Stimulated activated CD8-positive, alpha-beta memory T cell treated with anti-CD3 and anti-CD28 coated beads, Interleukin-4, amount 100 ng/mL, for 48 hours (primary cell): Measurements from ENCODE around the gene COL9A3.
"Not testable (repeated sequence)": the region's sequence is repeated elsewhere in the genome, so short reads cannot be mapped to it uniquely, and the experiment has no call there.

Experiments used
- DNase-seq: peaks from one replicate; pipeline ENCODE4 v3.0.0-alpha.2; 2020

The COL9A3 gene

GRCh38 chr20:62838128-62838891 is 21.5 kb downstream of the COL9A3 start:
- DNase-seq, result no peak

- no peak for DNase-seq
Observed at GRCh38 chr20:62839261-62839660, 22.4 kb downstream of the COL9A3 start.

DNA sequence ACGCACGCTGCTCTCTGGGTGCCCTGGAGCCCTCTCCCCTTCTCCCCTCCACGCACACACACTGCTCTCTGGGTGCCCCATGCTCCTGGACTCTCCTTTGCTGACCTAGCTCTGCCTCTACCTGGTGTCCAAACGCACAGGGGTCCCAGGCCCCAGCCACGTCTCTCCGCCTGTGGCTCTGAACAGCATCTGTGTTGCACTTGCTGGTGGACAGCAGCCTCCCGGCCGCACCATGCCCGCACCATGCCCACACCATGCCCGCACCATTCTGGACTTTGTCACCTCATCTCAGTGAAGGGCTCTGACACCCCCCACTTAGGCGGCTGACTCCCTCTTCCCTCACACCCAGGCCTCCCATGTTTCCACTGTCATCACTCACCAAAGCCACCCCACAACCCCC is 23.0 kb downstream of the COL9A3 start:
- no peak for DNase-seq

- DNase-seq, result no peak
Observed at GRCh38 chr20:62840244-62841197, 23.7 kb downstream of the COL9A3 start.

GRCh38 chr20:62841705-62842212 is 24.9 kb downstream of the COL9A3 start:
- no peak for DNase-seq

DNA sequence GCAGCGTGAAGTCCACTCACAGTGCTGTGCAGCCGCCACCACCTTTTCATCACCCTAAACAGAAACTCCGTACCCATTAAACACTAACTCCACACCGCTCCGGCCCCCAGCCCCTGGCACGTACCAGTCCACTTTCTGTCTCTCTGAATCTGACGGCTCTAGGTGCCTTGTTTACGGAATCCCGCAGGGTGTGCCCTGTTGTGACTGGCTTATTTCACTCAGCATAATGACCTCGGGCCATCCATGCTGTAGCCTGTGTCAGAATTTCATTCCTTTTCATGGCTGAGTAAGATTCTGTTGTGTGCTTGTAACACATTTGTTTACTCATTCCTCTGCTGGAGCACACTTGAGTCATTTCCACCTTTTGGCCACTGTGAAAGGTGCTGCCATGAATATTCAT is 26.8 kb downstream of the COL9A3 start:
- no peak for DNase-seq

DNA sequence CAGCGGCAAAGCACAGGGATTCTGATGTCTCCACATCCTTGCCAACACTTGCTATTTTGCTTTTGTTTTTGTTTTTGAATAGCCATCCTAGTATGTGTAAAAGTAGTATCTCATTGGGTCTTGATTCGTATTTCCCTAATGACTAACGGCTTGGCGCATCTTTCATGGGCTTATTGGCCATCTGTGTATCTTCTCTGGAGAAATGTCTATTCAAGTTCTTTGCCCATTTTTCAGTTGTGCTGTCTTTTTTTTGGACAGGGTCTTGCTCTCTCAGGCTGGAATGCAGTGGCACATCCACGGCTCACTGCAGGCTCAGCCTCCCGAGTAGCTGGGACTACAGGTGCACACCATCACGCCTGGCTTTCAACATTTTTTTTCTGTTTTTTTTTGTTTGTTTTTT is 27.3 kb downstream of the COL9A3 start:
- no peak for DNase-seq

DNA sequence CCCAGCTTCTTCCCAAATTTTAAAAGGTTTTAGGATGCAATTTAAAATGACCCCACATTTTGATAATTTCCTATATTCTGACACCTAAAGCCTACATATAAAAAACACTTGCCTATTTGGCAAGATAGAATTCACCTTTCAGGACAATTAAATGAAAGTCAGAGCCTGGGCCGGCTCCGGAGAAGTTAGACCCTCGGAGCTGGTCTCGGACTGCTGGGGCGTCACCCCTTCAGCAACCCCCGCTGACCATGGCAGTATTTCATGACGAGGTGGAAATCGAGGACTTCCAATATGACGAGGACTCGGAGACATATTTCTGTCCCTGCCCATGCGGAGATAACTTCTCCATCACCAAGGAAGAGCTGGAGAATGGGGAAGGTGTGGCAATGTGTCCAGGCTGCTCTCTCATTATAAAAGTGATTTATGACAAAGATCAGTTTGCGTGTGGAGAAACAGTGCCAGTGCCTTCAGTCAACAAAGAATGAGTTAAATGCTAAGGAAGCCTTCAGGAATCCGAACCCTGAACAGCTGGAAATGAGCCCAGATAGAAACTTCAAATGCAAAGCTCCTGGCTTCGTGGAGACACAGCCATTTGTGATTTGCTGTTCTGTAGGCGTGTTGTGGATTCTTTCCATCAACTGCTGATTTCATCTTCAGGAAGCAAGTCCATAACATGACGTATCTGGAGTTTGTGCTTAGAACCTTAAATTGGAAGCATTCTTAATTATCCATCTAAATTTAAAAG is 28.7 kb downstream of the COL9A3 start:
- DNase-seq, result no peak

GRCh38 chr20:62846166-62846890 is 29.5 kb downstream of the COL9A3 start:
- no peak for DNase-seq

DNA sequence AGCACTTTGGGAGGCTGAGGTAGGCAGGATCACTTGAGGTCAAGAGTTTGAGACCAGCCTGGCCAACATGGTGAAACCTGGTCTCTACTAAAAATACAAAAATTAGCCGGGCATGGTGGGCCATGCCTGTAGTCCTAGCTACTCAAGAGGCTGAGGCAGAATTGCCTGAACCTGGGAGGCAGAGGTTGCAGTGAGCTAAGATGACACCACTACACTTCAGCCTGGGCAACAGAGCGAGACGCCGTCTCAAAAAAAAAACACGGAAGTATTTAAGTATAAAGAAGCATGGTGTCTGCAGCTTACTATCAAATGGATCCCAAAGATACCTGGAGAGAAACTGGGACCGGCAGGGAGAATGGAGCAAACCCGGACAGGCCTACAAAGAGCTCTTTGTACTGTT is 32.1 kb downstream of the COL9A3 start:
- not testable (repeated sequence) for DNase-seq

- DNase-seq, result no peak
Observed at GRCh38 chr20:62849431-62849830, 32.6 kb downstream of the COL9A3 start.

DNA sequence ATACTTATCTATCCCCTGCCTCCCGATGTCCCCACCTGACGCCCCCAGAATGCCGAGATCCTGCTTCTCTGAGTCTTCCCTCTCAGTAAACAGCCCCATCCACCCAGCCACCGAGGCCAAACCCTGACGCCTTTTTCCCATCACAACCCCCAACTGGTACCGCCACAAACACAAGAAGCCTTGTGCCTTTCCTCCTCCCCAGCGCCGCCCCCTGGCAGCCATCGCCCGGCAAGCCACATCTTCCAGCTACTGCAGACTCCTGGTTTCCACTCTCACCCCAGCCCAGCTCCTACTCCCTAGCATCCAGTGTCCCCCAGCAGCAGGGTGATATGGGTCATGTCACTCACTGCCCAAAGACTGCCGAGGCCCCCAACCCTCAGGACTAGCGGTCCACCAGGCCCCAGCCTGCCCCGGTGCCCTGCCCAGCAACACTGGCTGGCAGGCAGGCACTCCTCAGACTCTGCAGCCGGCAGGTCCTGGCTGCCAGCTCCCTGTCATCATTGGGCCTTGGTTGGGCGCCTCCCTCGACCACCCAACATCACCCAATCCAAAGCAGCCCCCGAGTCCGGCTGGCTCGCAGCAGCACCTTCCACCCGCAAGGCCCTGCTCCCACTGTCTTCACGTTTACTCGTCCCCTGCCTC is 33.6 kb downstream of the COL9A3 start:
- DNase-seq, result no peak

DNA sequence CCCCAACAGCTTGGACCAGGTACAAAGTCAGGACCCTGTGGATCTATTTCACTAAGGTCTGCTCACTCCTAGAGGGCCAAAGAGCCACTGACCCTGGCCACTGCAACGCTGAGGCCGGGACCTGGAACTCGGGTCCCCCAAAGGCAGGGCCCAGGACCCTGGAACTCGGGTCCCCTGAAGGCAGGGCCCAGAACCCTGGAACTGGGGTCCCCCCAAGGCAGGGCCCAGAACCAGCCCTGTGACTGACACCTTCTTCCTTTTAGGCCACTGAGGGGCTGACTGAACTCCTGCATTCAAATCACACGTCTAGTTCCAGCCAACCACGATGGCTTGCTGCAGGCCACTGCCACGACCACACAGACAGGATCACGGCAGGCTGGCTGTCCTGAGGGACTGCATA is 35.3 kb downstream of the COL9A3 start:
- no peak for DNase-seq

GRCh38 chr20:62852841-62853240 is 36.0 kb downstream of the COL9A3 start:
- no peak for DNase-seq

DNA sequence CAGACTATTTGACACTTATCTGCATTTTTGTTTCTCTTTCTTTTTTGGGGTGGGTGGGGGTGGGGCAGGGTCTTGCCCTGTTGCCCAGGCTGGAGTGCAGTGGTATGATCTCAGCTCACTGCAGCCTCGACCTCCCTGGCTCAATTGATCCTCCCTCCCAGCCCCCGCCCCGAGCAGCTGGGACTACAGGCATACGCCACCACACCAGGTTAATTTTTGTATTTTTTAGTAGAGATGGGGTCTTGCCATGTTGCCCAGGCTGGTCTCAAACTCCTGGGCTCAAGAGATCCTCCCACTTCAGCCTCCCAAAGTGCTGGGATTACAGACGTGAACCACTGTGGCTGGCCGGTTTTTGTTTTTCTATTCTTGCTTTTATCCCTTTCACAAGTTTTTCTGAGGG is 36.5 kb downstream of the COL9A3 start:
- DNase-seq, result not testable (repeated sequence)

GRCh38 chr20:62854121-62854520 is 37.3 kb downstream of the COL9A3 start:
- DNase-seq, result no peak

DNA sequence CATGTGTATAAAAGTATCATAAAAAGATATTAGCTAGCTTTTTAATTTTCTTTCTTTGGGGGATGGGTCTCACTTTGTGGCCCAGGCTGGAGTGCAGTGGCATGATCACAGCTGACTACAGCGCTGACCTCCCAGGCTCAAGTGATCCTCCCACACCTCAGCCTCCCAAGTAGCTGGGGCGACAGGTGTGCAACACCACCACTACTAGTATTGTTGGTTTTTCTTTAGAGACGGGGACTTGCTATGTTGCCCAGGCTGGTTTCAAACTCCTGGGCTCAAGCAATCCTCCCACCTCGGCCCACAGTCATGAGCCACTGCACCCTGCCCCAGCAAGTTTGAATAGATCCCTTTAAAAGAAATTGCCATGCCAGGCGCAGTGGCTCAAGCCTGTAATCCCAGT is 38.3 kb downstream of the COL9A3 start:
- no peak for DNase-seq

DNA sequence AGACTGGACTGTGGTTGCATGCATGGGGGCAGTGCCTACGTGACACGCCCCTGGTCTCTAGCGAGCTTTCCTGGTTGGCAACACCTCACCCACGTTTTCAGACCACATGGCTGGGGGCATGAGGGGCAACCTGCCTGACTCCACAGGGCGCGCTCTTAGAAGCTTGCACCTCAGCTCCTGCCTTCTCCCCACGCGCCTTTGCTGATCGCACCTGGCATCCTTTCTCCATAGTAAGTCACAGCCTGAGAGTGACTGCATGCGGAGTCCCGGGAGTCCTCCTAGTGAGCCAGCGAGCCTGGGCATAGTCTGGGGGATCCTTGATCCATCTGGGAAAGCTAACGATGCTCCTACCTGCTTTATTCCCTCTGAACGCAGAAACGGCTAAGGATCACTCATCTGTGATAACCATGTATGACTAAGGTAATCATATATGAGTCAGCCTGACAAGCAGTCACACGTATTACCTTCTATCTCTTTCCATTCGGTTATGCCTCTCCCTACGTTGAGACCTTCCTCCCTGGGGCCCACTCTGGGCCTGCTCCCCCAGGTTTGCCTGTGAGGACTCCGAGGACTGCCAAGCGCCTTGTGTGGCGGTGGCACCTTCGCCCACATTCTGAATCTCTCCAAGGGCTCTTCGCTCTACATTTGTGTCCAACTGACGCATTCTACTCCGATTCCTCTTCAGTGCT is 40.2 kb downstream of the COL9A3 start:
- no peak for DNase-seq

GRCh38 chr20:62858058-62858830 is 41.4 kb downstream of the COL9A3 start:
- DNase-seq, result no peak

DNA sequence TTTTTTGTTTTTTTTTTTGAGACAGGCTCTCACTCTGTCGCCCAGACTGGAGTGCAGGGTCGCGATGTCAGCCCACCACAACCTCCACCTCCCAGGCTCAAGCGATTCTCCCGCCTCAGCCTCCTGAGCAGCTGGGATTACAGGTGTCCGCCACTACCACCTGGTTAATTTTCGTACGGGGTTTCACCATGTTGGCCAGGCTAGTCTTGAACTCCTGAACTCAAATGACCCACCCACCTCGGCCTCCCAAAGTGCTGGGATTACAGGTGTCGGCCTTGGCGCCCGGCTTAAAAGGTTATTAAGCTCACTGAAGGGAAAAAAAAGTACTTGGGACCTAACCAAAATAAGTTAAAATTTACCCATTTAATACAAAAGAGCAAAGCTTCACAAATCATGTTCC is 42.9 kb downstream of the COL9A3 start:
- no peak for DNase-seq
